ENCODE measurements around the gene ADAMTS16. TPM values are rescaled to one million over a fixed set of nuclear protein-coding genes. Genes with fewer than 3 reads are reported as not detected.

Gene ADAMTS16
- total RNA-seq, 1 donor from 2014 or later, result 3.7 TPM

DNA sequence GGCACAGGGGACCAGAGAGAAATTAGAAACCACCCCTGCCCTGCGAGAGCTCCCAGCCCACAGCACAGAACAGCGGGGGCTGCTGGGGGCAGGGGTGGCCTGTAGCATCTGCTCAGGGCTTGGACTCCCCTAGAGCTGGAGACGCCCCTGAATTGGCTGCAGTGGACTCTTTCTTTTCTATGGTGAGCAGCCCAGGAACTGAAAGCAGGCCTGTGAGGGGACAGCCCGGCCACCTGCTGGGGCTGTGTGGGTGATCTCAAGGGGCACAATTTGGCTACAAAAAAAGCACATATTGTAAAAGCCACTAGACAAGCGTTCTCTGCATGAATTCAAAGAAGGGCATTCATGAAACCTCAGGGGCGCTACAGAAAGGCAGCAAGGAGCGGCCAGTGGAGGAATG, 224.8 kb downstream of the ADAMTS16 start:
- FAIRE-seq (no peak), DNase-seq (ENCODE audit: low spot score in 2 of 2) (no peak)

- no peak for DNase-seq (ENCODE audit: low spot score in 2 of 2)
- FAIRE-seq, result no peak
Observed at GRCh38 chr5:5367739-5368138, 227.6 kb downstream of the ADAMTS16 start.

DNA sequence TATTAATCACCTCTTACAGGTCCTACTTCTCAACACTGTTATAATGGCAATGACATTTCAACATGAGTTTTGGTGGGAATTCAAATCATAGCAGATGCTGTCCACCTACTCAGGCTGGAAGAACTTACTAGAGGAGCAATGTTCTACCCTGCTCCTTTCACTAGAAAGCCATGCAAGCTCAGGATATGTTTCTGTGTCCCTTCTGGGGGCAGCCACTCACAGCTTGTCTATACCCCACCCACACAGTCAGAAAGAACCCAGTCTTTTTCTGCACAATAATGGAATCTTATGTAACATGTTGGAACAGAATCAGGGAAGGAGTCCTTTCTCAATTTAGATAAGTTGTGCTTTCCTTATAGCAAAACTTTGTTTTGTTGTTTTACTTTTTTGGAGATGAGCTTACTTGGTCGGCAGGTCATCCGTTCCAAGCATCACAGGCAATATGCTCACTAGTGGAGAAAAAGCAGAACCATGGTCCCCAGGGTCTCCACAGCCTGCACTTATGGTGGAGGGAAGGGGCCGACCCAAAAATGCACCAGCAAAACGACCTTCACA, 229.0 kb downstream of the ADAMTS16 start:
- FAIRE-seq (no peak), DNase-seq (ENCODE audit: low spot score in 2 of 2) (no peak)

Small RNAs within 50 kb of the gene (small RNA-seq; reads per million reads assigned to genes)
- not detected for gene RN7SKP73
